ENCODE measurements around the gene CDH23. TPM values are rescaled to one million over a fixed set of nuclear protein-coding genes. Genes with fewer than 3 reads are reported as not detected.

Gene CDH23
- total RNA-seq, 1 experiment from 2014 or later: 0.14 TPM

DNA sequence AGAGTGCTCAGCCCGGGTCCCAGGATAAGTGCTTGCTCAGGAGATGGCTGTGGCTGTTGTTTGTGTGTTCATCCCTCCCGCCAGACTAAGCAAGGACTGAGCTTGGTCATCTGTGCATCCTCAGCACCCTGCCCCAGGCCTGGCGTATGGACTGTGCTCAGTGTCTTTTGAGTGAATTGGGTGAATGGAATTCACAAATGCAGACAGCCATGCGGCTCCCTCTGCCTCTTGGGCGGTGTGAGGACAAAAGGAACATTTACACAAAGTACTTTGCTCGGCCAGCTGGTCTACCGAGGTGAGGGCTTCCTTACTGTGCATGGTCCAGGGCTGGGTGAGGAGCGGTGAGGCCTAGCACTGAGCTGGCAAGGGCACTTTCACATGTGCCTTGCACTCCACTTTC lies 120.2 kb downstream of the CDH23 start:
- DNase-seq (ENCODE audit: low spot score): no peak

- DNase-seq (ENCODE audit: low spot score): no peak
Observed at GRCh38 chr10:71517298-71518169, 120.8 kb downstream of the CDH23 start.

GRCh38 chr10:71520042-71520441 lies 123.3 kb downstream of the CDH23 start:
- peak; percentile 15 for DNase-seq (ENCODE audit: low spot score)

- no peak for DNase-seq (ENCODE audit: low spot score)
Observed at GRCh38 chr10:71521504-71522441, 125.1 kb downstream of the CDH23 start.

DNA sequence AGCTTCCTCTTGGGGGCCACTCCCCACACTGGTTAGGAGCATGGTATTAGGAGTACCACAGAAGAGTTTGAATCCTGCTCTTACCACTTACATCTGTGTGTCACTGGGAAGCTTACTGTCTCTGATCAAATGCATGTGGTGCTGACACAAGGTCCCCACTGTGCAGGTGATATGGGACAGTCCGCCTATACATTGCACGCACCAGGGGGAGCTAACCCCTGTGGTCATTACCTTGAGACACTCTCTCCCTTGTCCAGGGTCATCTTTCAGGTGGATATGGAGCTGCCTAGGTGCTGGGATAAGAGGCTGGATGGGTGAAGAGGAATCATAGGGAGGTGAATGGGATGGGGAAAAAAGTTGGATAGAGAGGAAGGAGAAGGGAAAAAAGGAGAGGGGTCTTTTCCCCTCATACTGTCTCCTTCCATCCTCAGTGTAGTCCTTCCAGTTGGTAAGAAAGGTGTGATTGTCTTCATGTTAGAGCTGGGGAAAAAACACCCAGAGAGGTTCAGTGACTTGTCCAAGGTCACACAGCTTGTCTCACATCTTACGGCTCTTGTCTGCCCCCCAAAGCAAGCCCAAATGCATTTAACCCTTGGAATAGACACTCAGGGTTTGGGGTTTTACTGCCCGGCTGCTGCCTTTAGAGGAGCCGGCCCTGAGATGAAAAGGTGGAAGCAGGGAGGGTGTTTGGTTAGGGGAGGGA lies 125.9 kb downstream of the CDH23 start:
- no peak for DNase-seq (ENCODE audit: low spot score)

DNA sequence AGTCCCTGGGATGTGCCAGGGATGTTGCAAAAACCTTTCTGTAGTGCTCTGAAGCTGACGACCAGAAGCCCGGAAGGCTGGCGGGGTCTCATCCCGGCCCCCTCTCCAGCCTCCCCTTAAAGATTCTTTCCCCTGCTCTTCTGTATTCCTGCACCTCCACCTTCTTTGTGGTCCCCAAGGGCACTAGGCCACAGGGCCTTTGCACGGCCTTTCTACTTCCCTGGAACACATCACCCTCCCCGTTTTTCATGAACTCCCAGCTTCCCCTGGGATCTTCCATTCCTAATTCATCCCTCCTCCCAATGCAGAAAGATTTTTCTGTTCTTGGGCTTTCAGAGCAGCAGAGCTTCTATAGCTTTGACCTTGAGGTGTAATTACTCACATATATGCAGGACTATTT lies 127.0 kb downstream of the CDH23 start:
- no peak for DNase-seq (ENCODE audit: low spot score)

DNA sequence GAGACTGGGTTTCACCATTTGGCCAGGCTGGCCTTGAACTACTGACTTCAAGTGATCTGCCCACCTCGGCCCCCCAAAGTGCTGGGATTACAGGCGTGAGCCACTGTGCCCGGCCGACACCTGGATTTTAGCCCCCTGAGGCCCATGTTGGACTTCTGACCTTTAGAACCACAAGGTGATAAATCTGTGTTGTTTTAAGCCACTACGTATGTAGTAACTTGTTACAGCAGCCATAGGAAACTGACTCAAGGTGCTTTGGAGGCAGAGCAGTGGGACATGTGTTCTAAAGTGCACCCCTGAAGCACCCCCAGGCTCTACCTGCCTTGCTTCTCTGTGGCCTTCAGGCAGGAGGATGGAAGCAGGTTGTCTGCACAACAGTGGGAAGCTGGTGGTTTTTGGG lies 128.4 kb downstream of the CDH23 start:
- no peak for DNase-seq (ENCODE audit: low spot score)

- DNase-seq (ENCODE audit: low spot score): no peak
Observed at GRCh38 chr10:71525721-71526120, 129.0 kb downstream of the CDH23 start.

GRCh38 chr10:71526653-71527052 lies 129.9 kb downstream of the CDH23 start:
- DNase-seq (ENCODE audit: low spot score): no peak

GRCh38 chr10:71527135-71527534 lies 130.4 kb downstream of the CDH23 start:
- DNase-seq (ENCODE audit: low spot score): no peak

DNA sequence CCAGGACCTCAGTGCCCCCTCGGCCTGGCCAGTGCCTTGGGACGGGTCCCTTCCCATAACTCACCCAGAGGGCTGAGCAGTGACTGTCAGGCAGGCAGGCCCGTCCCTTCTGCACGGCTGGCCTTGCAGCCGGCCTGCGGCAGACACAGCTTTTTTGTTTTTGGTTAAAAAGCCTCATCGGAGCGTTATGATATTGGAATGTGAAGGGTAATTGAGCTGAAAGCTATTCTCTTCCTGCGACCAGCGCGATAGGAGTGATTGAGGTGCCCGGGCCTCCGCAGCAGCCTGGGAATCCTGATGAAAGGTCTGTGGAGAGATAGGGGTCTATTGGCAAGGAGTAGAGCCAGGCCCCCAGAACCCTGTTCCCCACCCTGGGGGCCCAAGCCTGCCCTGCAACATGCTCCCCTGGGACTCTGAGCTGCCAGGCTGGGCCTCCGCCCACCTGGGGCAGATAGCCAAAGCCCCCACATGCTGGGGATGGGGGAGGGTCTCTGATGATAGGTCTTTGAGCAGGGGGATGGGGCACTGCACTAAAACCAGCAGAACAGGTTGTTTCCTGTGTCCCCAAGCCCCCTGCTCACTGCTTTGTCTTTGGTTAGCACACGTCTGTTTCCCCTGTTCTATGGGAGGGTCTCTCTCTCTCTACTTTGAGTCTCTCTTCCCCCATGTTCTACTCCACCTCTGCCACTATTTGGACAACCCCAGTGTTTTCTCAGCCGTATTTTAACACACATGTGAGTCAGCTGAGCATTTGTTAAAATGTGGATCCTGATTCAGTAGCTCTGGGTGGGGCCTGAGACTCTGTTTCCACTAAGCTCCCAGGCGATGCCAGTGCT lies 131.9 kb downstream of the CDH23 start:
- DNase-seq (ENCODE audit: low spot score): no peak

GRCh38 chr10:71529207-71529827 lies 132.6 kb downstream of the CDH23 start:
- DNase-seq (ENCODE audit: low spot score): no peak

DNA sequence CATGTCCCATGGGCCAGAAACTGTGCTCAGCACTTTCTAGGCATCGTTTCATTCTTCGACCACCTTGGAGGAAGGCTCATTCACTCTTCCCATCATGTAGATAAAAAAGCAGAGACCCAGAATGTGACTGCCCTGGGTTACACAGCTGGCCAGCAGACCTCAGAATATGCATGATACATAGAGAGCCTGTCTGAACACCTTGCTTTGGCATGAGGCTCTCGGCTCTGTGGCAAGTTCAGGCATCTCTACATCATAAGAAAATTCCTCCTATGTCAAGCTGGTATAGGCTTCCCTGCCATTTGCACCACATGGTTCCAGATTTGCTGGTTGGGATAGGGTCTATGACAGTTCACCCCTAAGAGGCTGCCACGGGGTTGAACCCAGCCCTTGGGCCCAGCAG lies 134.1 kb downstream of the CDH23 start:
- DNase-seq (ENCODE audit: low spot score): no peak

- peak; percentile 36 for DNase-seq (ENCODE audit: low spot score)
Observed at GRCh38 chr10:71531485-71532446, 135.0 kb downstream of the CDH23 start.

- no peak for DNase-seq (ENCODE audit: low spot score)
Observed at GRCh38 chr10:71532878-71533277, 136.2 kb downstream of the CDH23 start.

GRCh38 chr10:71533936-71534335 lies 137.2 kb downstream of the CDH23 start:
- no peak for DNase-seq (ENCODE audit: low spot score)

GRCh38 chr10:71534568-71535194 lies 138.0 kb downstream of the CDH23 start:
- DNase-seq (ENCODE audit: low spot score): no peak

DNA sequence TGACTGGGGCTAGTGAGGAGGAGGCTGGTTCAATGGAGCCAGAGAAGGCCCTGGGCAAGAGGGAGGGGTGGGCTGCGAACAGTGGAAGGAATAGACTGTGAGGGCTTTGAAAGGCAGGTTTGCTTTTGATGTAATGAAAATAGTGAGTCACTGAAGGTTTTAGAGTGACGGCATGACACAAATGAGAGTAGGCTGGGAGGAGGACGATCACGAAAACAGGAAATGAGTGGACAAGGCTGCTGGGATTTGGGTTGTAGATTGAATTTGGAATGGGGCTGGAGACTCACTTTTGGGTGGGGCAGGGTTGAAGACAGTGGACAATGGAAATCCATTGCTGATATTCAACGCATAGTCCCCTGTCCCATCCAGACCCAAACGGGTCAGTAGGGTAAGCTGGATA lies 139.6 kb downstream of the CDH23 start:
- peak; percentile 55 for DNase-seq (ENCODE audit: low spot score)

GRCh38 chr10:71537125-71537524 lies 140.4 kb downstream of the CDH23 start:
- no peak for DNase-seq (ENCODE audit: low spot score)

Measured in A172 (cell line).